Activated gamma-delta T cell treated with Interleukin-2 at 50 U/mL for 16 hours (primary cell): Measurements from ENCODE around the gene BACH2.

Source experiments
- DNase-seq: peaks from one replicate; pipeline ENCODE4 v3.0.0-alpha.2; 2020

The BACH2 gene

DNA sequence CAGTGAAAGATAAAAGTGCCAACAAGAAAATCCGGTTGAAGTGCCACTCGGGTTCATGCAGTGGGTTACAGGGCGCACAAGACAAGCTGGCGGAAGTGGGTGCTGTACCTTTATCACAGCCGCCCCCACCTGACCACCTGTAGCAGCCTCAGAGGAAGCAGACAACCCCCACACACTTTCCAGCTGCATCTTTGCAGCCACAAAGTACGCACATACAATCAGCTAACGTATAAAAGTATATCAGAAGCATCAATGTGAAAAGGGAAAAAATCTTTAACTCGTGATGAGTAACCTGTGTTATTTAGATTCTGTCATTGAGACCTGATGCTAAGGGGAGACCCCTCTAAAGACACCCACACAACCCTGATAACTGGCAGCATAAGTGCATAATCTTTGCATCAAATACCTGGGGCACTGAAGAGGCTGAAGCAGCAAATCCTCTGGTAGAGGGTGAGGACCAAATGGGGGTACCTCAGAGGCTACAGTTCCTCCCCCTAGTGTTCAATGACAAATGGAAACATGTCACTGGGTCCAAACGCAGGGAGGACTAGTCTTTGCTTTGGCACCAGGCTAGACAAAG lies 22.1 kb downstream of the BACH2 start:
- DNase-seq = peak; percentile 89

DNA sequence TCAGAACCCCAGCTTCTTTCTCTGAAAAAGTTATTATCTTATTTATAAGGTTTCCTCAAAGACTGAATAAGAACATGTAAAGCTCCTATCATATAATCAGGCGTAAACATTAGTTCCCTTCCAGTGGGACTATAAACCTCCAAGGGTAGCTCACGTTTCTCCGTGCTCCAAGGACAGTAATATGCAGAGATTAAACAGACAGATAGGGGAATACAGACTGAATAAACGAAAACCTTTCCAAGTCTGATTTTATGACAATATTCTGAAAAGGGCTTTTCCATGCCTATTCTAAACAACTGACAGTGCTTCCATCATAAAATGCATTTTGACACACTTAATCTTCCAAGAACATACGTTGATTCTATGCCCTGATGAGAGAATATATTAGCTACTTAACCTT lies 22.8 kb downstream of the BACH2 start:
- DNase-seq = no peak

DNA sequence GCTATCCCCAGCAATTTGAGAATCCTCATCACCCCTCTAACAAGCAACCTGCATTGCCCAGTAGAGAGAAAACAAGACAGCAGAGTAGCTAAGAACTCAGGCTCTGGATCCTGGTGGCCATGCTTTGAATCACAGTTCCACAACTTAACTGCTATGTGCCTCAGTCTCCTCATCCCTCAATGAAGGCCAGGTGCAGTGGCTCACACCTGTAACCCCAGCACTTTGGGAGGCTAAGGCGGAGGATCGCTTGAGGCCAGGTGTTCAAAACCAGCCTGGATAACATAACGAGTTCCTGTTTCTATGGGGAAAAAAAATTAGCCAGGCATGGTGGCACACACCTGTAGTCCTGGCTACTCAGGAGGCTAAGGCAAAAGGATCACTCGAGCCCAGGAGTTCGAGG lies 23.7 kb downstream of the BACH2 start:
- DNase-seq = no peak

DNA sequence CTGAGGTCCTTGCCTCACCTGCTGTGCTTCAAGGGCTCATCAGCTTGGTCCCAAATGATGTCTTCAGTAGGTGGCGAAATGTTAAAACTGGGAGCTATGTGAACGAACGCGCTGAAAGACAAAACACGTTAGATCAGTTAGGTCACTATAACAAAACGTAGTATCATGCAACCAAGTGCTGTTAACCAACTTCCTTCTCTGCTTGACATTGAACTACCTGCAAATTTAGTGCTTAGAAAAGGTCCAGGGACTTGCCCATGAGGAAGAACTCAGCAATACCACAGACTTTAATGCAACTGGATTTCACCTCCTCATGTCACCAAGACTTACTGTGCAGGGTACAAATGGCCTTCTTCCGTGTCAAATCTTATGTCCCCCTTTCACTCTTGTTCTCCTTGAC lies 24.8 kb downstream of the BACH2 start:
- no peak for DNase-seq

DNA sequence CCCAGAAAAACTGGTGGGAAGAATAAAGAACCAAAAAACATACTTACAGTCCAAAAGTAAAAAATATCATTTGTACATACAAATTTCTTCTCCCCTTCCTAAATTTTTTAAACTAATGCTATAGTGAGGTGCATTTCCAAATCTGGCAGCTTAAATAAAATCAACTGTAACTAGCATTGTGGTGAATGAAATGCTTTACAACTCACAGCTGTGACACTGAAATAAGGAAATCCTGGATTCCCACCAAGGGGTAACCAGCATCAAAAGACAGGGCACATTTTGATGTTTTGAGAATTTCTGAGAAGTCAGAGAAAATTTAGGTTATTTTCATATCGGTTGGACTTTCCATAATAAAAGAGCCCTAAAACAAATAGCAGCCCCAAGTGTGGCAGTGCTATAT lies 27.3 kb downstream of the BACH2 start:
- no peak for DNase-seq

DNA sequence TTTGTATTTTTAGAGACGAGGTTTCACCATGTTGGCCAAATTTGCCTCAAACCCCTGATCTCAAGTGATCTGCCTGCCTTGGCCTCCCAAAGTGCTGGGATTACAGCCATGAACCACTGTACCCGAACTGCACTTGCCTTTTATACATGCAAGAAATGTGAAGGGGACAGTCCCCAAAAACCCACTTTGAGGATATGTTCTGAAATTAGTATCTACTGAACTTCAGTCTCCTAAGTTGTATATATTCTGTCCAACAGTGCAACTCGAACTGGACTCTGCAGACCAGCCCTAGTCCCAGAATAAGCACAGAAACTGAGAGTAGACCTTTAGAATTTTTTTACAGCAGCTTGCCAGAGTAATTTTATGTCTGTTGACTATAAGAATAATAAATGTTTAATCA lies 28.5 kb downstream of the BACH2 start:
- no peak for DNase-seq

DNA sequence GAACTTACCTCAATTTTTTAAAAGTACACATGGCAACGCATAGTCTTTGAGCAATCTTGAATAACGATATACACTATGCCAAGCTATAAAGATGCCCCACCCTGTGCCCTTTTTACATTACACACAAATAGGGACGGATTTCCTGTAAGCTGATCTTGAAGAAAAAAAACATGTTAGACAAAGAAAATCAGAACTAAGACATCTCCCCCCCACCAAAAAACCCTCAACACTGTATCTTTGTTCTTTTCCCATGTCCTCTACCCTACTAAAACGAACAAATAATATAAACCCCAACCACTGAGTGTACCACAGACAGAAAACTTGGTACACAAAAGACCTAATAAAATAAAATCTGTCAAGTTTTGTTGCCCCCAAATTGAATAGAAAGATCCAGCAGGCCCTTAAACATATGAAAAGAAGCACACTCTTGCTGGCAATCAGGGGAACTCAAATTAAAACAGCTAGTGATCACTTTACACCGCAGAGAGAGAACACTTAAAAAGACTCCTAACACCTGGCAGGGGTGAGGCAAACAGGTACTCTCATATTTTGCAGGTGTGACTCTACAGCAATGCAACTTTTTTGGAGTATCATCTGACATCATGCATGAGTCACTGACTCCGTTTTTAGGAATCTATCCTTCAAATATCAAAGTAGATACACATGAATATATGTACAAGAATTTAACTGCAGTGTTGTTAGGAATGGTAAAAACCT lies 29.6 kb downstream of the BACH2 start:
- DNase-seq = no peak

- DNase-seq = no peak
Measured at GRCh38 chr6:90264561-90264960, 32.1 kb downstream of the BACH2 start.

- DNase-seq = no peak
Measured at GRCh38 chr6:90263633-90264032, 33.0 kb downstream of the BACH2 start.

DNA sequence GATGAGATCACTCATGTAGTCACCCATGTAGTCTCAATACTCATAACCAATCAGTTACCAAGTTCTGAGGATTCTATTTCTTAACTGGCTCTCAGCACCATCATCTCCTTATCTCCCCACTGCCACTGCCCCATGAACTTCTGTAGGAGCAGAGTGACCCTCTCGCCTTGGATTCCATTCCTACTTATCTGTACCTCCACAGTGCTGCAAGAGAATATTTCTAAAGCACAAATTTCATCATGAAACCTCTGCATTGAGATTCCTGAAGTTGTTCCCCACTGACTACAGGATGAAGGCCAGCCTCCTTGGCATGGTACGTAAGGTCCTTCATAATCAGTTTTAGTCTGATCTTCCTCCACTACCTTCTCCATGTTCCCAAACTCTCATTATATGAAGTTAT lies 34.8 kb downstream of the BACH2 start:
- no peak for DNase-seq

DNA sequence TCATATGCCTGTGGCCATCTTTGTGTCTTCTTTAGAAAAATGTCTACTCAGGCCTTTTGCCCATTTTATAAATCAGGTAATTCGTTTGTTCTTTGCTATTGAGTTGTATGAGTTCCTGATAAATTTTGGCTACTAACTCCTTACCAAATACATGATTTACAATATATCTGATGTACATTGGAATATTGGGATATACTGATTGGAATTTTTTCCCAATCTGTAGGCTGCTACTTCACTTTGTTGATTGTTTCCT lies 39.2 kb downstream of the BACH2 start:
- DNase-seq = no peak

DNA sequence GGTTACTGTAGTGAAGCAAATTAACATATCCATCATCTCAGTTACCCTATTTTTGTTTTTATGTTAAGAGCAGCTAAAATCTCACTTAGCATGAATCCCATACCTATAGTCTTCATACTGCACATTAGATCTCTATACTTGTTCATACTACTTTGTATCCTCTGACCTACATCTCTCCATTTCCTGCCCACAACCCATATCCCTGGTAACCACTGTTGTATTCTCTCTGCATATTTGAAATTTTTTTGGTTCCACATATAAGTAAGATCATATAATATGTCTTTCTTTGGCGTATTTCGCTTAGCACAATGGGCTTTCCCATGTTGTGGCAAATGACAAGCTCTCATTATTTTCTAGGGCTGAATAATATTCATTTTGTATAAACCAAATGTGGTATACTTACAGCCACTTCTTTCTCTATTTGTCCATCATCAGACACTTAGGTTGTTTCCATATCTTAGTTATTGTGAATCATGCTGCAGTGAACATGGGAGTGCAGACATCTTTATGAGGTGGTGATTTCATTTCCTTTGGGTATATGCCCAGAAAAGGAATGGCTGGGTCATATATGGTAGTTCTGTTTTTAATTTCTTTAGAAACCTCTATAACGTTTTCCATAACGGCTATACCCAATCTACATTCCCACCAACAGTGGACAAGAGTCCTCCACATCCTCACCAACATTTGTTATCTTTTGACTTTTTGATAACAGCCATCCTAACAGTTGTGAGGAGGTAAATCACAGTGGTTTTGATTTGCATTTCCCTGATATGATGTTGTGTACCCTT lies 39.8 kb downstream of the BACH2 start:
- no peak for DNase-seq

GRCh38 chr6:90253631-90254030 lies 43.0 kb downstream of the BACH2 start:
- no peak for DNase-seq

DNA sequence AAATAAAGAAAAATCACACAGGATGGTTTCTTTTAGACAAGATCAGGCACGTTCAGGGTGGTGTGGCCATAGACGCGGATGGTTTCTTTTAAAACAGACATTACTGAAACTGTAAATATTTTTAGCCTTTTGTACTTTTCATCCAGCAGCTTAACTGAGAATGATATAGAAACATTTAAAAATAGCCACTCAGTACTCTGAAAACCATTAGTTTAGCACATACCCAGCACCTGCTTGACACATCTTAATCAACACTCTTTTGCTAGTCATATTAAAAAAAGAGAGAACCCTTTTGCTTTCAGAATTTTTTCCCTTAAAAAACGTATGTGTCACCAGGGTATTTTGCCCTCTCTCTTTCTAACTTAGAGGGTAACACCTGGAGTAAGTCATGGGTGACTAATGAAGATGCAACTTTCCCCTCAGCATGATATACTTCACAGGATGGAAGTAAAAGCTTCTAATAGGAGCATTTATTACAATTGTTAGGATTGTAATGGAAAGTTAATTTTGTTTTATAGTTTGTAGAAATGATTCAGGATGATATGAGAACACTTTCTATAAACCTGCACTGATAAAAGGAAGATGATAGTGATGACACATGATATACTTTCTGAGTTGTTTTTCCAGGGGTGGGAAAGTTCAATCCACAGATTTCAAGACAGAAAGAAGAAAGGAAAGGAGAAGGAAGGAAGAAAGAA lies 45.2 kb downstream of the BACH2 start:
- no peak for DNase-seq

- no peak for DNase-seq
Measured at GRCh38 chr6:90250405-90250804, 46.2 kb downstream of the BACH2 start.

GRCh38 chr6:90249458-90249857 lies 47.2 kb downstream of the BACH2 start:
- DNase-seq = no peak

GRCh38 chr6:90249034-90249433 lies 47.6 kb downstream of the BACH2 start:
- no peak for DNase-seq

- DNase-seq = no peak
Measured at GRCh38 chr6:90247262-90247661, 49.4 kb downstream of the BACH2 start.

DNA sequence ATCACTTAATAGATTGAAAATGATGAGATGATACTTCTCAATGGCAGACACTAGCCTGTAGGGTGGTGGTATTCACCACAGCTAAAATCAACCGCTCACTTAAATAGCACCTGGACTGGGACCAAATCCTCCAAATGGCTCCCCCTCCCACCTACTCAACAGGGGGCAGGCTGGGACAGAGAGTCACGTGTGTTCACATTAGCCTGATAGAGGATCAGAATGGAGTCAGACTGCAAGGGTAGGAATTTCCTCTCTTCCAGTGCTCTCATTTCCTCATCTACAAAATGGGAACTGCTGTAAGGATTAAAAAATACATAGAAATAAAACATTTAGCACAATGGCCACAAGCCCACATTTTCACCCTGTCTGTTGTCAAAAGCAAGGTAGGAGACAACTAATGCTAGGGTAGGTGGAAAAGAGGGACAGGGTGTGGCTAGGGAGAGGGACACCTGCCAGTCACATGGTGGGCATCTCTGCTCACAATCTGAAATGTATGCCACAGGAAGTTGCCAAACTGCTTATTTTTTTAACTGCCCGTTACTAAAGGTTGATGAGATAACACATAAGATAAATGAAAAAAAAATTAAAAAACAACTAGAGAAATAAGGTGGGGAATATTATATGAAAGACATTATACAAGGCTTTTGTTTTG lies 55.3 kb downstream of the BACH2 start:
- no peak for DNase-seq

GRCh38 chr6:90238496-90239266 lies 58.0 kb downstream of the BACH2 start:
- no peak for DNase-seq

DNA sequence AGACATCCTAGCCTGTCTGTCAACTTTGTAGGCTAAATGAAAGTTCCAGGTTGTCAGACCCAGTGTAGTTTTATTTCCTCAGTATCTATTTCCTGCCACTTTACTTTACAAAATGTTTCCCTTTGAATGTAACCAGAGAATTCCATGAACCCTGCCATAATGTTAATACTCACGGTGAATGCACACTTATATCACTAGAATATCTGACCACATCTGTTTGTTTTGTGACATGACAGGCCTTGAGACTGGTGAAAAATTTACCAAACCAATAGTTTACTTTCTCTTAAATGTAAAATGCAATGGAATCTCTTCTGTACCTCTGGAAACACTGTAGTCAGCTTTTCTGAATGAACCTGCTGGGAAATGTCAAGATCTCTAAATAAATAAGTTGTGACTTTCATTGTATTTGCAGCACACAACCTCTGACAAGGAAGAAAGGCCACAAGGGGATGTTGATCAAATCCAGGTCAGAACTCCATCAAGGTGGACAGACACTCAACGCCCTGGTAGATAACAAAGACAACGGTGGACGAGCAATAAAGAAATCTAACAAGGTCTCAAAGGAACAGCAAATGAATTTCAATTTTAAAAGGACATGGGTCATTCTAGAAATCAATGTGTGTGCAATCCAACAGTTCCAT lies 59.2 kb downstream of the BACH2 start:
- no peak for DNase-seq

- peak; percentile 62 for DNase-seq
Measured at GRCh38 chr6:90233994-90234393, 62.6 kb downstream of the BACH2 start.
